ENCODE measurements around the gene CXCL10.
"Not testable (repeated sequence)": the region's sequence is repeated elsewhere in the genome, so short reads cannot be mapped to it uniquely, and the experiment has no call there.

CXCL10 gene

DNA sequence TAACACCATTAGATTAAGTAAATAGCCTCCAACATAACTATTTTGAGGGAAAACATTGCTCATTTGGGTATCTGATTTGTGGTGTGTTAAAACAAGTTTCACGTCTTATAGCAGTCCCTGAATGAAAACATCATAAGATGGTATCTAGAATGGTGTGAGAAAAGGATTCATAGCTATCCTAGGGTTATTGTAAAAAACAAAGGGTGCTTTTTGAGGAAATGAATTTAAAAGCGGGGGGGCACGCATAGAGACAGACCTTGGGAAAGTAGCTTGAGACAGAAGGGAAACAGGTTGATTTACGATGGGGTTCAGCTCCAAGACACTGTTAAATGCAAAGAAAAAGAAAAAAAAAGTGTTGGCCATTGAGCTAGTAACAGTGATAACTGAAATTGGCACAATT lies 768 bp upstream of the CXCL10 start:
- DNase-seq: no peak

DNA sequence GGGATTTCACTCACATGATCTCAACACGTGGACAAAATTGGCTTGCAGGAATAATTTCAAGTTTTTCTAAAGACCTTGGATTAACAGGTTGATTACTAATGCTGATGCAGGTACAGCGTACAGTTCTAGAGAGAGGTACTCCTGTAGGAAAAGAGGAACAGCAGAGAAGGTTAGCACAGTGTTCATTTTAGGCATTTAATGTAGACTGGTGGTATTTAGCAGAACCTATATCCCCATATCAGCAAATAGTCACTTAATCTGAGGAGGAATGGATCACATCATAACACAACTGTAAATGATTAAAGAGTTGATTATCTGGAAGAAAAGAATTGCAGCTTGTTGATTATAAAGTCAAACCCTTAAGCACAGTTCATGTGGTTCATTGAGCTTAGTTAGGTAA lies 620 bp downstream of the CXCL10 start:
- no peak for DNase-seq

DNA sequence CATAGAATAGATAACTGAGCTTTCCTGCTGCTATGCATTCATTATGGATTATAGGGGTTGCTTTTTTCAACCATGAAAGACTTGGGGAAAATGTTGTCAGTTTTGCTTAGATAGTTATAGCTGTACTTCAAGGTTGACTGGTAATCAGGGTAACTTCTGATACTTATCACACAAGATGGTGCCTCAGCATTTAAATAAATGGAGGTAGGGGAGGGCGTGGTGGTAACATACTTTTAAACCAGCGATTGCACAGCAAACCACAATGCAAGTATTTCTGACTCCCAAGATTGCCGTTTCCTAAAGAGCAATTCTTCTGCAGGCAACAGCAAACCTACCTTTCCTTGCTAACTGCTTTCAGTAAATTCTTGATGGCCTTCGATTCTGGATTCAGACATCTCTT lies 1.3 kb downstream of the CXCL10 start:
- no peak for DNase-seq

DNA sequence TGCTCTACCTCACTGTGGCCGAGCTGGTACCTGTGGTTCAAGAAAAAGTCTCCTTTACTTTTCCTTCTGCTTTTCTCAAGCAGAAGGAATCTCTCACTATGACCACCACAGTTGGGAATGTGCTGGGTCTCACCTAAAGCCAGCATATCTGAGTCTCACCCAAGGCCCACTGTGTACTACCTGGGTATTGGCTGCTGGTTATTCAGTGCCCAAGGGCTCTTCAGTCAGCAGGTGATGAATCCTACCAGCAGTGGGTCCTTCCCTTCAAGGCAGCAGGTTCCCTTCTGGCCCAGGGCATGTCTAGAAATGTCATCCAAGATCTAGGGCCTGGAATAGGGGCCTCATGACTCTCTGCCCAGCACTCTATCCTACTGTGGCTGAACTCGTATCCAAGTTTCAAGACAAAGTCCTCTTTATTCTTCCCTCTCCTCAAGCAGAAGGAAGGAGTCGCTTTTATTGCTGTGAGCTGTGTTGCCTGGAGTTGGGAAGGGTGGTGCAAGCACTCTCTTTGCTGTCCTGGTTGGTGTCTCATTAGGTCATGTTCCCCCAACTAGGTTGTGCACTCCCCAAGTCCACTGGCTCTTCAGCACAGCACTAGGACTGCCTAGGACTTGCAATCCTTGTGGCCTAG lies 6.1 kb downstream of the CXCL10 start:
- DNase-seq: no peak

DNA sequence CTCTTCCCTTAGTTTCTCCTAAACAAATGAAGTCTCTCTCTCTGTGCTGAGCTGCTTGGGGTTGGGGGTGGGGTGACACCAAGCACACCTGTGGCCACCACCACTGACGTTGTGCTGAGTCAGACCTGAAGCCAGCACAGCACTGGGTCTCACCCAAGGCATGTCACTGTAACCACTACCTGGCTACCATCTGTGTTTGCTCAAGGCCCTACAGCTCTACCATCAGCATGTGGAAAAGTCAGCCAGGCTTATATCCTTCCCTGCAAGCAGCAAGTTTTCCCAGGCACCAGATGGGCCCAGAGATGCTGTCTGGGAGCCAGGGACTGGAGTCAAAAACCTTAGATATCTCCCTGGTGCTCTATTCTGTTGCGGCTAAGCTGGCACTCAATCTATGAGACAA lies 6.9 kb downstream of the CXCL10 start:
- no peak for DNase-seq

DNA sequence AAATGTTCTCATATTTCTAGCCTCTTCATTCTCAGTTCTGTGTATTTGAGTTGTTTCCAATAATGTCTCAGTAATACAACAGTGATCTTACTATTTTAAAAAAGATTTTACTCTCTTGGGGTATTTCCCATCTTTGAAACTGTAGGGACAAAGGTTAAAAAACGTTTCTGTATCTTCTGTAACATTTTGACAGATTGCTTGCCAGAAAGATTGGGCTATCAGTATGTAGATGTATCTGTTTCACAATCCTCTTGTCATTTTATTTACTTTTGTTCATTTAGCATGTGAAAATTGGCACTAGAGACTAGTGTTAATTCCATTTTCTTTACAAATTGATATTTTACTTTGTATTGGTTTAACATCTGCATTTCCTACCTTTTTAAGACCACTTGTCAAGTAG lies 9.8 kb downstream of the CXCL10 start:
- DNase-seq: no peak

DNA sequence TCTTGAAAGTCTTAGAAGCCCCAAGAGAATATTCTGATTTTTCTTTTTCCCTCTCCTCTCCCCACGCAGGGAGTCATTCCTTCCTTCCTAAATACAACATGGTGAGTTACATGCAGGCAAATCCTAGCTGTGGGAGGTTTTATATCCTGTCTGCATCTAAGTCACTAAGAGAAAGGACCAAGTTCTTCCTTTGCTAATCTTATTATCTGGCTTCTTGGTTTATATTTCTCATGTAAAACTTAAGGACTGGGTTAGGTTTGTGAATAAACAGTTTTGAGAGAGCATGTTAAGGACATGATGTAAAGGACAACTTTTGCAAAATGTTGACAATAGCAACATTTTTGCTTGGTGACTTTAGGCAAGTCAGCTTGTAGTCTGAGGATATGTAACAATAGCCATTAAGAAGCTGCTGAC lies 10.9 kb downstream of the CXCL10 start:
- no peak for DNase-seq

DNA sequence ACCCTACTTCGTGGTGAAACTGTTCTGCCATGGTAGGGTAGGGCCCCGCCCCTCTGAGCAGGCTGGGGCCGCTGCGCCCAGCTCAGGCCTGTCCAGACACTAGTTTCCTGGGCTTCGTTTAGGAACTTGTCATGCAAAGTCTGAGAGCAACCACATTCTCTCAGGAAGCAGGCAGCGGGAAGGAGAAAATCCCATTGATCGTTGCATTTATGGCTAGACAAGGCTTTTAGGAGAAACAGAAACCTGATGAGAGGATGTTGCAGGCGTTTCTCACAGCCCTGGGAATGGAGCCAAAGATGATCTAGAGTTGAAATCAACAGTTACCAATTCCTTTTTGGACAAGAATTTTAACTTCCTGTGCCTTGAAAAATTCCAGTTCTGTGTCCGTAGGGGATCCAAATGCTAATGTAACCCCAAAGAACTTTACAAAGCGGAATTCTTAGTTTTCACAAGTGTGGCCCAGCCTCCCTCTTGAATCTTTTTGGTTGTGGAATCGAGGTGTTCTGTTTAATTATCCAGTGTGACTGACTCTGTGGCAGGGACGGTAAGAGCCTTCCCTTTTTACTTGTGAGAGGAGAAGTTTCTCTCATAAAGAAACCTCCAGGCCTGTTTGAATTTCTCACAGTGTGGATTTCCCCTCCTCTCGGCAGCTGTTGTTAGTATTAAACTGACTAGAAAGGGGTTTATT lies 11.5 kb downstream of the CXCL10 start:
- no peak for DNase-seq

DNA sequence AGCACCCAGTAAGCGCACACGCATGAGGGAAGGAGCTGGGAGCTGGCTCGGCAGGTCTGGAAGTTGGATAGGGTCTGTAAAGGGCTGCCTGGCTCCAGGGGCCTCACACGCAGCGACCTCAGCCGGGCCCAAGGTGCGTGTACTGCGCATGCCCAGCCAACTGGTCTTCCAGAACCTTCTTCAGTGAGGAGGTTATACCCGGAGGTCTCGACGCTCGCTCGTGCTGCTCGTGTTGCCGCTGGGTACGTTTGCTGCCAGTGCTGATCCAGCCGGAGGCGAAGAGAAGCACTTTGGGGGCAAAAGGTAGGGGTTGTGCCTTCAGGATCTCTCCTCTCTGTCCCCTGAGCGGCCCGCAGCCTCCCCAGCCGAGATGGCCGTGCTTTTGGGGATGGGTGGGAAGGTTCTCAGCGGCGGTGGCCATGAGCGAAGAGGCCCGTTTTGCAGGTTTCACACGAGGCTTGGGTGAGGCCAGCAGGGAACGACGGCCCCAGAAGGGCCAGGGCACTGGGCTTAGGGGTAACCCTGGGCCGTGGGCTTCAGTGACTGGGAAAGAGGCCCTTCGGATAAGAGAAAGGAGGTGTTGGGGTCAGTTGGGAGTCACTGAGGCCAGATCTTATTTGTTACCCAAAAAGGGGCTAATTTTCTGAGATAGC lies 12.2 kb downstream of the CXCL10 start:
- DNase-seq: no peak

DNA sequence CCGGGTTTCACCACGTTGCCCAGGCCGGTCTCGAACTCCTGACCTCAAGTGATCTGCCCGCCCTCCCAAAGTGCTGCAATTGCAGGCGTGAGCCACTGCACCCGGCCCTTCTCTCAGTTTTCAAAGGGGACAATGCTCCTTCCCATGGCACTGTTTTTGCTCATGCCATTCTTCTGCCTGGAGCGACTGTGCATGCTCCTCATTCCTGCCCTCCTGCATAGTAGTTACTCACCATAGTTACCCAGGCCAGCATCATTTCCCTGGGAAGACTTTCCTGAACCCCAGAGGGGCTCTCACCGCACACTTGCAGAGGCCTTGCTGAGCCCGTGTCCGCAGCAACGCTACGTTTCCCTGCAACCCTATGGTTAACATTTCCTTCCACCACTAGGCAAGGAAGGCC lies 12.7 kb downstream of the CXCL10 start:
- no peak for DNase-seq

DNA sequence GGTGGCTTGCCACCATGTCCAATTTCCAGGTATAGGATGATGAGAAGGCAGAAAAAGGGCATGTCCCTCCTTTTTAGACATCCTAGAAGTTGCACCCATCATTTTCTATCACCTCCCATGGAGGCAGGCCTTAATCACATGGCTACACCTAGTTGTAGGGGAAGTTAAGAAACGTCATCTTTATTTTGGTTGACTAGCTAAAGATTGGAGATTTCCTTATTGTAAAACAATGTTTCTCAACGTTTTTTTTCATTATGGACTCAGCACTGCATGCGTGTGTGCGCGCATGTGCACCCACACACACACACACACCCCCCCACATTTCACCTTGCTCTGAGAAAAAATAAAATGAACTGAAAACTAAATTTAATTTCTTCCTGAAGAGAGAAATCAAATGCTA lies 14.0 kb downstream of the CXCL10 start:
- DNase-seq: no peak

DNA sequence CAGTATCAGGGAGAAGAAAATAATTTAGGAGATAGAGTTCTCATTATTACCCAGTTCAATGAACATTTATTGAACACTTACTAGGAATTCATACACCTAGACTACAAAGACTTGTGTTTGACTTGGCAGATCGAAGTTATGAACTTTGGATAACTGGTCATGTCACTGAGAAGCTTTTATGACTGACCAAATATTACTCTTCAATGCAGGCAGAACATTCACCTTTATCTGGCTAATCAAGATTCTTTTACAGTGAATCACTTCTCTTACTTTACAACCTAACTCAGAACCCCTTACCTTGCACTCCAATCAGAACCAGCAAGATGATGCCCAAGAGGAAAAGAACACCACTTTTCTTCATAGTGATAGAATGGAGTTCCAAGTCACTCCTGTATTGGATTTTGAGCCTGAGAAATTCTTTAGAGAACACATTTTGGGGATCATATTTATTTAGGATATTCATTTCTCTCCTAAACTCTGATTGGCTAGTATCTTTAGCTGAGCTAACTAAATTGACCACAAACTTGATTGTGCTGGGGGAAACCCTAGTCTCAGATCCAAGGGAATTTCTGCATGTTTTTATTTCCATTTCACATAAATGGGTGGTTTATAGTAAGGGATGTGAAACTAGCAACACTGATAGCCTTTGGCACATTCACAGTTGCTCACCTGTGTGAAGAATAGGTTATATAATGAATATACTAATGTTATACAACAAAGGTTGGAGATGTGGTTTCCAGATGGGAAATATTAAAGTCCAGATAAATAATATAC lies 16.0 kb downstream of the CXCL10 start, which contains the start of gene CXCL9:
TSS of gene CXCL9 (minus strand) at position 421 of the 774 bp plus-strand sequence. CDS start at position 361, 60 bp downstream.
- no peak for DNase-seq

DNA sequence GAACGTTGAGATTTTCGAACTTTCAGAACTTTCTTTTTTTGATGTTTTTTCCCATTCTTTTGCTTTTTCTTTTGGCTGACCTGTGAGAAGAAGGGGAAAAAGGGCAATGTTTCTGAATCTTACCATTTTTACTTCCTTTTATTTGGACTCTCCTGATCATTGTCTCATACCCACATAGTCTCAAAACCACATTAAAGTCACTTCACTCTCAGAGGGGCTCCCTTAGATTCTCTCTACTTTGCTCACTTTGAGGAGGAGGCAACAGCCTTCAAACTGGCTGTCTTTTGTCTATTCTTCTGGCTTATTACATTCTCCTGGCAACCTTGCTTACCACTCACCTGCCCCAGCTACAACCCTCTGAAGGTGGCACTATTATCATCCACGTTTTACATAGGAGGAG lies 19.7 kb downstream of the CXCL10 start:
- no peak for DNase-seq

DNA sequence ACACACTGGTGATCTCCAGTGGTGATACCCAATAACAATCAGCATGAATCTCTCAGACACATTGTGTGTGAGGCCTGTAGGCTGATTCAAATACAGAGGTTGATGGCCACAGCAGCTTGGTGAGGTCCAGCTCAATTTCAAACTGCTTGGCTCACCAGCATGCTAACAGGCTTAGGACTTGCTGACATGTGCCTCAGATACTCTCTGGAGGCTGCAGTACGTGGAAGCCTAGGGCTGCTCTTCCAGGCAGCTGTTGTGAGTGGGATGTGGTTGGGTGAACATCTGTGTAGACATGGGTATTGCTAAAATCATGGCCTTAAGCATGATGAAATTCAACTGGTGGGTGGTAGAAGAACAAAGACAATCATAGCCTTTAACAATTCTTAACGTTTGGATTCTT lies 20.3 kb downstream of the CXCL10 start:
- DNase-seq: no peak

DNA sequence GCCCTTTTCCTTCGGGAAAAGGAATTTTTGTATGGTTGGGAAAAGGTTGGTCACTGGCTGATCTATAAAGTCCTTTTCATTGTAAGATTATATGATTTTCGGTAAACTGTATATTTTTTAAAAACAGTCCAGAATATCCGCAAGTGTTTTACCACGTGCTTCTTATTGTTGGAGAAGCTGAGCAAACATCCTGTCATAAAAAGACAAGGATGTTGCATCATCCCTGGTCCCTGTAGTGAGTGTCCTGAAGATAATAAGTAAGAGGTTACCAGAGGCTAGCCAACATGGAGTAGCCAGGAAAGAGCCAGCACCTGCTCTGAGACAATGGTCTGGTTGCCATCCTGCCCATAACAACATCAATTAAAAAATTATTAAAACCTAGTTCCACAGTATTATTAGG lies 21.1 kb downstream of the CXCL10 start:
- DNase-seq: no peak

DNA sequence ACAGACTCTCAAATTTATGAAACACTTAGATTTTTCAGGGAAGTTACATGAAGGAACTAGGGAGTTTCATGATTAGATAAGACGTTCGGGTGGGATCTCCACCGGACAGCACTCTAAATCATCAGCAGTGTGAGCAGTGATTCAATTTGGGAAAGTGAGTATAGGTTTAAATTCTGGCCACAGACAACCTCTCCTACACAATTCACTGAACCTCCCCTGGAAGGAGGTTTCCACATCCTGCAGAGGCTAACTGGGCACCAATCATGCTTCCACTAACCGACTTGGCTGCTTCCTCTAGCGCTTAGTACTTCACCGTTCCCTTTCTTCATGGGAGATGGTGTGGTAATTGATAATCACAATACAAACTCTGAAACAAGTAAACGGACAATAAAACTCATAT lies 21.6 kb downstream of the CXCL10 start:
- DNase-seq: no peak

DNA sequence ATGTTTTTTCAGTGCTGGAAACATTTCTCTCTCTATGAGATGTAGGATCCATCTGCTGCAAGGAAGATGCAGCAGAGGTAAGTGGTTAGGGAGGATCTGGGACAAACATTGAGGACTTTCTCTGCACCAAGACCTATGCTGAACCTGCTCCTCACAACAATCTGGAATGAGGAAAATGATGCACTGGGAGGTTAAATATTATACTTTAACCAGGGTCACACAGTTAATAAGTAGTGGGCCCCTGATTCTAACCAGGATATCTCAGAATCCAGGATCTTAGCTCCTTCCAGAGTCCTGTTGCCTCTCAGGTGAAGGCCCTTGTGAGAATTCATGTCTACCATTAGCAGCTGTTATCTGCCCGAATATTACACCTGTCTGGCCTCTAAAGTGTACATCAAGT lies 23.0 kb downstream of the CXCL10 start:
- DNase-seq: no peak

DNA sequence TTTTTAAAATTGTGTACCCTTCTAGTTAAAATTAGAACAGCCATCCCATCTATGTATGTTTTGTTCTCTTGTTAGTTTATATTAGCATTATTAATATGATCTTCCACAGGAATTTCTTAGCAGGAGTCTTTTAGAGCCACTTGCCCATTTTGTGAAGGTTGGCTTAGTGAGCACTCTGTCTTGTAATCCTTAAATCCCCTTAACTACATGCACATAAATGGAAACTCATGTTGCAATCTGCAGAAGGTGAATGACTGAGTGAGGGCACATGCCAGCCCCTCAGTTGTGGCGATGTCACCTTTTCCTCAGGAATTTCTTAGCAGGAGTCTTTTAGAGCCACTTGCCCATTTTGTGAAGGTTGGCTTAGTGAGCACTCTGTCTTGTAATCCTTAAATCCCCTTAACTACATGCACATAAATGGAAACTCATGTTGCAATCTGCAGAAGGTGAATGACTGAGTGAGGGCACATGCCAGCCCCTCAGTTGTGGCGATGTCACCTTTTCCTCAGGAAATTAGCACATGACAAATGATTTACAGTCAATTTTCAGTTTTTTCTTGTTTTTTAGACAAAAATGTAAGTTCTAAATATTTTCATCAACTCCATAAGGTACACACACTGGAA lies 24.7 kb downstream of the CXCL10 start:
- not testable (repeated sequence) for DNase-seq

DNA sequence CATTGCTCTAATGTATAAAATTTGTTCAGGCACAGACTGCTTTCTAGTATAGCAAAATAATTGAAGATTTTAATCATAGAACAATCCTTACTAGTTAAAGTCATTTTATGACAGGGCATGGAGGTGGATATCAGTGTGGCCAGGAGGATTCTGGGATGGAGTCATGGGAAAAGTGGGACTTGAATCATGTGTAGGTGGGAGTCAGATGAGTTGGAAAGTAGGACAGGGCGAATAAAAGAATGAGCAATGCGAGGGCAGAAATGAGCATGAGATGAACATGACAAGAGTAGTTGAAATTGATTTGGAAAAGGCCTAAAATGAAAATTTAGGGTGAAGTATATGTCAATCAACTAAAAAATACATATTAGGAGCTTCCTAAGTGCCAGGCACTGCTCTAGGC lies 25.4 kb downstream of the CXCL10 start:
- DNase-seq: no peak

DNA sequence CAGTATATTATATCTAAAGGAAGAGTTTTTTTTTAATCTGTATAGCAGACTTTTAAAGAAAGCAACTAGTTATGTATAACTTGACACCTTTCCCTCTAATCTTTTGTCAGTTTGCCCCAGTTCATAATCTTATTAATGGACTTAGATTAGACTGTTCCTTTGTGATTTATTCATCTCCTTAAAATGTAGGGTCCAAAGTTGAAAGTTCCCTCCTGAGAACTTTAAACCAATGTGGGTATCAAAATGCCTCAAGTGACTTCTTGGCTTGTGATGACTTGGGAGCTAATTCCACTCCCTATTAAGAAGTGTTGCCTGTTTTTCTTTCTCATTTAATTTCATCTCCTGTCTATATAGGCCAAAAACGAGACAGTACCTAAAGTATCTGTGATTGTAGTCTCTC lies 26.2 kb downstream of the CXCL10 start:
- no peak for DNase-seq

DNA sequence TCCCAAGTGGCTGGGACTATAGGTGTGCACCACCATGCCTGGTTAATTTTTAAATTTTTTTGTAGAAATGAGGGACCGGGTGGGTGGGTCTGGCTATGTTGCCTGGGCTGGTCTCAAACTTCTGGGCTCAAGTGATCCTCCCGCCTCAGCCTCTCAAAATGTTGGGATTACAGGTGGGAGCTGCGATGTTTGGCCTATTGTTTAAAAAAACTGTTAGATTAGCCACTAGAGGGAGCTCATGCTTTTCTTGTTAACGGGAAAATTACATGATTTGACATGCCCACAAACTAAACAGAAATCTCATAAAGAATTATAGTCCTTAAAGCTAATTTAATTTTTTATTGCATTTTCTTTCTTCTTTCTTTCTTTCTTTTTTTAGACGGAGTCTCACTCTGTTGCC lies 27.6 kb downstream of the CXCL10 start:
- no peak for DNase-seq

DNA sequence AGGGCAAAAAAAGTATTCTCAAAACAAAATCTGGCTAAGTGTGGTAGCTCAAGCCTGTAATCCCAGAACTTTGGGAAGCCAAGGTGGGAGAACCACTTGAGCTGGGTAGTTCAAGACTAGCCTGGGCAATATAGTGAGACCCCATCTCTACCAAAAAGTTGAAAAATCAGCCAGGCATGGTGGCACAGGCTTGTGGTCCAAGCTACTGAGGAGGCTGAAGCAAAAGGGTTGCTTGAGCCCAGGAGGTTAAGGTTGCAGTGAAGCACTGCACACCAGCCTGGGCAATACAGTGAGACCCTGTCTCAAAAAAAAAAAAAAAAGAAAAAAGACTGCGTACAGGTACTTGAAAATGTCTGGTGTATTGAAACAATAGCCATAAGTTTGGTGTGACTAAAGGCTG lies 30.8 kb downstream of the CXCL10 start:
- DNase-seq: no peak

DNA sequence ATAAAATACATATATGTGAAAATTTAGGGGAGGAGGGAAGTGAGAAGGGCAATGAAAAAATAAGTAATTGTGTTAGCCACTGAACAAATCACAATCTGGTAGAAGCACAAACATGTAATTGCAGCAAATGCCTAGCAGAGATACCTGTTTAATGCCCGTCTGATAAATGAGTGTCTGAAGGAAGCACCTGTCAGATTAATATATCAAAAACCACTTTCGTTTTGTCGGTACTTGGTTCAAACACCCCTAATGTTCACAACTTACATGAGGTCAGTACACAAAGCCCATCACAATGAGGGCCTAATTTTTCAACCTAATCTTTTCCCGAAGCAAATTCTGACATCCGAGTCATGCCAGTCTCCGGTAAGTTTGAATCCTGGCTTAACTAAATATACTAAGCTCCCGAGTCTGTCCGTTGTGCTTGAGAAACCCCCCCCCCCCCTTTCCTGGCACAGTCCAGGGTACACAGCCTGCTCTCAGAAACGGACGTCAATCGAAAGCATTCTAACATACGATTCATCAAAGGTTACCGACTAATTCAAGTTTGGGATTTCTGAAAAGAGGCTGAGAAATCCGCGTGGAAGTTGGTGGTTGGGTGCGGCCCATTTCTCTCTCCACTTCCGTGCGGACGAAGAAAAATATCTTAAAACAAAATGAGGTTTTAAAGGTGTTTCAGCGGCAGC lies 33.3 kb downstream of the CXCL10 start:
- no peak for DNase-seq

Data from activated CD8-positive, alpha-beta memory T cell treated with anti-CD3 and anti-CD28 coated beads, Interleukin-2, amount 50 U/mL, for 48 hours (primary cell).